Activated CD4-positive, alpha-beta memory T cell treated with anti-CD3 and anti-CD28 coated beads, Interleukin-2, amount 10 ng/mL, durations not matched to agents 7 days and 5 days (primary cell): ENCODE measurements around the gene RNU6-9. TPM values are rescaled to one million over a fixed set of nuclear protein-coding genes. Genes with fewer than 3 reads are reported as not detected.

Experiments
- CTCF ChIA-PET: fragments of 350-600 bp; sonication (Branson Sonifier 250); formaldehyde crosslinking; loops from one replicate; lab custom pipeline; 2021; ENCODE audit warnings: antibody characterized with exemption, inconsistent platforms; lab: Charles Lee
- POLR2A ChIA-PET: fragments of 350-600 bp; sonication (Branson Sonifier 250); formaldehyde crosslinking; loops from one replicate; lab custom pipeline; 2021; ENCODE audit warnings: antibody characterized with exemption; lab: Charles Lee
- DNase-seq: peaks from one replicate; pipeline ENCODE4 v3.0.0-alpha.2; 2020
- H3K27ac Mint-ChIP-seq: one replicate; pipeline ENCODE4 v1.8.0; 2021; ENCODE audit warnings: mild to moderate bottlenecking, mixed read lengths
- H3K27me3 Mint-ChIP-seq: one replicate; pipeline ENCODE4 v1.8.0; 2021; ENCODE audit warnings: mixed read lengths
- H3K36me3 Mint-ChIP-seq: one replicate; pipeline ENCODE4 v1.8.0; 2021; ENCODE audit warnings: low read depth, mixed read lengths
- H3K4me1 Mint-ChIP-seq: one replicate; pipeline ENCODE4 v1.8.0; 2021; ENCODE audit warnings: mixed read lengths
- H3K4me3 Mint-ChIP-seq: one replicate; pipeline ENCODE4 v1.8.0; 2021; ENCODE audit warnings: mild to moderate bottlenecking, mixed read lengths
- H3K9me3 Mint-ChIP-seq: one replicate; pipeline ENCODE4 v1.8.0; 2021; ENCODE audit warnings: mixed read lengths
- total RNA-seq, 2 experiments: library from RNA; stranded (reverse); gene quantifications; one replicate each; pipeline ENCODE4 v1.2.3, GENCODE V29; 2021

Gene RNU6-9
- total RNA-seq, 2 experiments from 2014 or later: not detected

- peak overlapping the region; percentile 65 for H3K27ac Mint-ChIP-seq
- H3K4me1 Mint-ChIP-seq: peaks cover 31% of the 10 kb centered on the region
- DNase-seq: peak; percentile 56
- peaks cover 8% of the 10 kb centered on the region for H3K27me3 Mint-ChIP-seq
- no peaks in the 10 kb centered on the region for H3K9me3 Mint-ChIP-seq
- H3K4me3 Mint-ChIP-seq: peak overlapping the region; percentile 73
- no peaks in the 10 kb centered on the region for H3K36me3 Mint-ChIP-seq
- ChIA-PET POLR2A (interaction anchor here (0.7 to 2.2 kb wide), 8 partner anchors 11 to 64 kb away, joined by 3 to 17 read pairs (median 4); partner anchors contain the start of genes CFD, MED16, RNU6-9 and WDR18), CTCF (interaction anchor here (0.7 to 5.9 kb wide), 5 partner anchors 27 to 64 kb away, joined by 3 to 96 read pairs (median 5); partner anchors contain the start of genes RNU6-9 and WDR18)
Measured at GRCh38 chr19:920051-920864, 27.0 kb downstream of the RNU6-9 start.

- peak; percentile 48 for DNase-seq
- H3K4me1 Mint-ChIP-seq: peaks cover 20% of the 10 kb centered on the region
- H3K27ac Mint-ChIP-seq: peak overlapping the region; percentile 67
- H3K9me3 Mint-ChIP-seq: no peaks in the 10 kb centered on the region
- POLR2A ChIA-PET: interaction anchor here (0.7 to 1.5 kb wide), 6 partner anchors 57 to 206 kb away, joined by 3 to 6 read pairs (median 4); partner anchors contain the start of genes ARHGAP45 and WDR18
- no peaks in the 10 kb centered on the region for H3K36me3 Mint-ChIP-seq
- H3K4me3 Mint-ChIP-seq: peak overlapping the region; percentile 75
- H3K27me3 Mint-ChIP-seq: peaks cover 3% of the 10 kb centered on the region
- CTCF ChIA-PET: interaction anchor here (0.9 to 5.9 kb wide), 2 partner anchors 58 to 61 kb away, joined by 3 to 96 read pairs; partner anchors contain the start of gene WDR18
Measured at GRCh38 chr19:924553-925086, 31.3 kb downstream of the RNU6-9 start.

GRCh38 chr19:925087-925525, 31.8 kb downstream of the RNU6-9 start:
- H3K36me3 Mint-ChIP-seq: peaks cover 4% of the 10 kb centered on the region
- peak overlapping the region; percentile 75 for H3K4me3 Mint-ChIP-seq
- ChIA-PET CTCF (interaction anchor here (0.9 to 5.9 kb wide), 2 partner anchors 57 to 62 kb away, joined by 3 to 96 read pairs; partner anchors contain the start of gene WDR18), POLR2A (interaction anchor here (0.7 to 1.2 kb wide), 5 partner anchors 56 to 206 kb away, joined by 3 to 6 read pairs (median 4); partner anchors contain the start of gene WDR18)
- peaks cover 3% of the 10 kb centered on the region for H3K27me3 Mint-ChIP-seq
- DNase-seq: no peak
- H3K4me1 Mint-ChIP-seq: peaks cover 20% of the 10 kb centered on the region
- H3K27ac Mint-ChIP-seq: peak overlapping the region; percentile 73
- no peaks in the 10 kb centered on the region for H3K9me3 Mint-ChIP-seq

DNA sequence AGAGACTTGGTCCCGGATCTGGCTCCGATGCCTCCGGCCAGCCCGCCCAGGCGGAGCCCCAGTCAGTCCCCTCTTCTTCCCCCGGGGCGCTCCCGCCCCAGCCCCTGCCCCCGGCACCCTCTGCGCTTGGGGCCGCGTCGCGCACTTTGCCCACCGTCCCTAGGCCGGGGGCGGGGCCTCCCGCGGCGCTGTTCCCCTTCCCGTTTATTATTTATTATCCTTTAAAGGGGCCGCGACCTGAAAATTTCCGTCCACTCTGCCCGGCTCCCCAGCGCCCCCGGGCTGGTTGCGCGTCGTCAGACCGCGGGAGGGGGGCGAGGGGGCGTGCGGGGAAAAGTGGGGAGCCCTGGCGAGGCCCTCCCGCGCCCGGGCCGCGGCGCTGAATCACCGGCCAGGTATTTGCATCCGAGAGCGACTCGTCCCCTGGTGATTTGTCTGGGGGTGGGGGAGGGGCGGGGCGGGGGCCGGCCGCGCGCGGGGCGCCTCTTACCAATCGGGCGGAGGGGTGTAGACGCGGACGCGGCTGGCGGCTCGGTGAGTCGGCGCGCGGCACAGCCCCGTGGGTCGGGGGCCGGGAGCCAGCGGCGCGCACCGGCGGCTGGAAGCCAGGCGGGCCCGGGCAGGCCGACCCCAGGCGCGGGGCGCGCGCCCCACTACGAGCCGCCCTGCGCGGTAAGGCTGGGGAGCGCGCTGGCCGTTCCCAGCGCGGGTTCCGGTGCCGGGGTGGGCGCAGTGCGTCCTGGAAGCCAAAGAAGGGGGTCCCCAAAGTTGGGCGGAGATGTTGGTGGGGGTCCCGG, 32.4 kb downstream of the RNU6-9 start, which contains the start of gene ARID3A:
Gene ARID3A, plus strand, starts transcription at position 510 of the 797 bp plus-strand sequence. CDS start 3,494 bp downstream, outside the sequence.
- DNase-seq: peak; percentile 80
- peaks cover 18% of the 10 kb centered on the region for H3K4me1 Mint-ChIP-seq
- peaks cover 6% of the 10 kb centered on the region for H3K36me3 Mint-ChIP-seq
- H3K9me3 Mint-ChIP-seq: no peaks in the 10 kb centered on the region
- peak within 1 kb of the TSS; percentile 78 for H3K4me3 Mint-ChIP-seq
- ChIA-PET POLR2A (interaction anchor here (1.1 to 1.2 kb wide), 3 partner anchors 56 to 59 kb away, joined by 3 to 6 read pairs (median 4); partner anchors contain the start of gene WDR18), CTCF (interaction anchor here (0.9 to 5.9 kb wide), 2 partner anchors 57 to 62 kb away, joined by 3 to 96 read pairs; partner anchors contain the start of gene WDR18)
- H3K27ac Mint-ChIP-seq: peak within 1 kb of the TSS; percentile 73
- peaks cover 3% of the 10 kb centered on the region for H3K27me3 Mint-ChIP-seq

DNA sequence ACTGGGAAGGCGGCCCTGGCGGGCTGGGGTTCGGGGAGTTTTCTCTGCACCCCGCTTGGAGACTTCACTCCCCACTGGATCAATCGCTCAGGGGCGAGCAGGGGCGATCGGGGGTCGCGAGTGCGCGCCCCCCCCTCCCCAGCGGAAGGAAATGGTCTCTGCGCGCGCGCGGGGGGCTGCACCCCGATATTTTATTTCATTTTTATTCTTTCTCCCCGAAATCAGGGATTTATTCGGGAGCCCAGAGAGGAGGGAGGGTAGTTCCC, 33.0 kb downstream of the RNU6-9 start:
- CTCF ChIA-PET: interaction anchor here (0.9 kb wide), 1 partner anchor 58 kb away, joined by 3 read pairs; the partner anchor contains the start of gene WDR18

DNA sequence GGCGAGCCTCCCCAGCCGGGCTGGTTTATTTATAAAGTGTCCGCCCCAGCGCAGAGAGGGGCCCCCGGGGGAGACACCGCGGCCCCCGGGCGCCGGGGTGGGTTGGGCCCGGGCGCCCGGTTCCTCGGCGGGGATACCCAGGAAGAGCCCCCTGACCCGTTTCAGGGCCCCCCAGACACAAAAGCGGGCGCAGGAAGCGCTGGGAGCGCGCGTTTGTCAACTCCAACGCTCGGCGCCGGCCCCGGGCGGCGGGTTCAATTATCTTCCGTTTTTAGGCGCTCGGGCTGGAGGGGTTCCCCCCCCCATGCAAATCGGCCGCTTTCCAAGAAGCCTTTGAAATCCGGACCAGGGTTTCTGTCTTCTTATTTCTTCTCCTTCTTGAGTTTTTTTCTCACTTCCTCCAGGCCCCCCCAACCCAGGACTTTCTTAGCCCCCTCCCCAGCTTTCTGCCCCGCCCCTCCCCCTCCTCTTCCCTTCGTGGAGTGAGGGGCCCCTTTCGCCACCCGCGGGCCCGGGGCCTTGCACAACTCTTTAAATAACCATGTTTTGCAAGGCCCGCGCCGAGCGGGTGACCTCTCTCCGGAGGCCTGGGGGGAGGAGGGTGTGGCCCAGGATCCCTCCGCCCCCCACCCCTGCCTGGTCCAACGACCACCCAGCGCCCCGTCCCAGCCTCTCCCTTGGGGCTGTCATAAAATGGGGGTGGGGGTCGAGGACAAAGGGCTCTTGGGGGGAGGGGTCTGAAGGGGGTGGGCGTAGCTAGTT, 33.5 kb downstream of the RNU6-9 start:
- CTCF ChIA-PET: interaction anchor here (0.9 kb wide), 1 partner anchor 57 kb away, joined by 3 read pairs; the partner anchor contains the start of gene WDR18
- Mint-ChIP-seq H3K4me3 (peak overlapping the region; percentile 78), H3K27ac (peak overlapping the region; percentile 65), H3K4me1 (peaks cover 11% of the 10 kb centered on the region), H3K27me3 (peaks cover 3% of the 10 kb centered on the region), H3K36me3 (peaks cover 11% of the 10 kb centered on the region), H3K9me3 (no peaks in the 10 kb centered on the region)
- POLR2A ChIA-PET: no interaction called here
- DNase-seq: peak; percentile 55

More for the DNA sequence above, 33.0 kb downstream of the RNU6-9 start:
- peaks cover 3% of the 10 kb centered on the region for H3K27me3 Mint-ChIP-seq
- H3K4me3 Mint-ChIP-seq: peak overlapping the region; percentile 78
- DNase-seq: no peak
- peaks cover 15% of the 10 kb centered on the region for H3K4me1 Mint-ChIP-seq
- POLR2A ChIA-PET: no interaction called here
- H3K36me3 Mint-ChIP-seq: peaks cover 10% of the 10 kb centered on the region
- peak overlapping the region; percentile 54 for H3K27ac Mint-ChIP-seq
- H3K9me3 Mint-ChIP-seq: no peaks in the 10 kb centered on the region

GRCh38 chr19:927351-927779, 34.1 kb downstream of the RNU6-9 start:
- Mint-ChIP-seq H3K36me3 (peaks cover 14% of the 10 kb centered on the region), H3K27ac (no peak overlapping the region), H3K4me1 (peaks cover 12% of the 10 kb centered on the region), H3K27me3 (no peaks in the 10 kb centered on the region), H3K4me3 (peak overlapping the region; percentile 47), H3K9me3 (no peaks in the 10 kb centered on the region)
- no peak for DNase-seq
- CTCF ChIA-PET: interaction anchor here (0.9 kb wide), 1 partner anchor 57 kb away, joined by 3 read pairs; the partner anchor contains the start of gene WDR18
- POLR2A ChIA-PET: no interaction called here

- POLR2A ChIA-PET: no interaction called here
- CTCF ChIA-PET: no interaction called here
- H3K27me3 Mint-ChIP-seq: no peaks in the 10 kb centered on the region
Measured at GRCh38 chr19:927780-928401, 34.6 kb downstream of the RNU6-9 start.

GRCh38 chr19:928471-929202, 35.4 kb downstream of the RNU6-9 start:
- POLR2A ChIA-PET: interaction anchor here (0.9 kb wide), 1 partner anchor 55 kb away, joined by 4 read pairs; the partner anchor contains the start of gene WDR18
- Mint-ChIP-seq H3K36me3 (peaks cover 18% of the 10 kb centered on the region), H3K27ac (no peak overlapping the region), H3K27me3 (no peaks in the 10 kb centered on the region), H3K9me3 (no peaks in the 10 kb centered on the region), H3K4me1 (peaks cover 16% of the 10 kb centered on the region), H3K4me3 (peak overlapping the region; percentile 47)
- CTCF ChIA-PET: no interaction called here
- no peak for DNase-seq

More at GRCh38 chr19:927780-928401, 34.6 kb downstream of the RNU6-9 start:
- Mint-ChIP-seq H3K4me3 (peak overlapping the region; percentile 47), H3K9me3 (no peaks in the 10 kb centered on the region), H3K36me3 (peaks cover 17% of the 10 kb centered on the region), H3K4me1 (peaks cover 16% of the 10 kb centered on the region), H3K27ac (no peak overlapping the region)
- no peak for DNase-seq

GRCh38 chr19:929203-929890, 36.1 kb downstream of the RNU6-9 start:
- no peaks in the 10 kb centered on the region for H3K9me3 Mint-ChIP-seq

More at GRCh38 chr19:929203-929890, 36.1 kb downstream of the RNU6-9 start:
- peaks cover 11% of the 10 kb centered on the region for H3K4me1 Mint-ChIP-seq
- DNase-seq: no peak
- H3K27ac Mint-ChIP-seq: no peak overlapping the region
- peaks cover 18% of the 10 kb centered on the region for H3K36me3 Mint-ChIP-seq
- no peaks in the 10 kb centered on the region for H3K27me3 Mint-ChIP-seq
- H3K4me3 Mint-ChIP-seq: no peak overlapping the region
- POLR2A ChIA-PET: interaction anchor here (0.5 to 0.9 kb wide), 2 partner anchors 55 to 278 kb away, joined by 4 read pairs; partner anchors contain the start of gene WDR18
- CTCF ChIA-PET: no interaction called here
